HT1080 (cell line): Measurements from ENCODE around the gene SYT14. TPM values are rescaled to one million over a fixed set of nuclear protein-coding genes. Genes with fewer than 3 reads are reported as not detected.
"Not testable (repeated sequence)": the region's sequence is repeated elsewhere in the genome, so short reads cannot be mapped to it uniquely, and the experiment has no call there.

Source experiments
- DNase-seq: peaks from one replicate; pipeline ENCODE4 v3.0.0-alpha.2; 2015; ENCODE audit warnings: low read depth
- polyA plus RNA-seq, 2 experiments: library from polyadenylated mRNA; depleted of rRNA; stranded (reverse); fragments of >200 nt; gene quantifications; 2 replicates each; pipeline ENCODE4 v1.2.3, GENCODE V29; 2015
- total RNA-seq: library from RNA; depleted of rRNA; stranded (reverse); fragments of >200 nt; shearing (Covaris generic); gene quantifications from 2 replicates; pipeline ENCODE4 v1.2.3, GENCODE V29; 2014; rRNA removed

Gene SYT14
- total RNA-seq = 5.9 and 8.3 TPM in 2 replicates
- 4.2 and 4.7 TPM in 2 replicates for polyA plus RNA-seq (2015; cell fraction: cytosol; rRNA removed)
- 6.5 and 6.9 TPM in 2 replicates for polyA plus RNA-seq (2015; cell fraction: nucleus; rRNA removed)

DNA sequence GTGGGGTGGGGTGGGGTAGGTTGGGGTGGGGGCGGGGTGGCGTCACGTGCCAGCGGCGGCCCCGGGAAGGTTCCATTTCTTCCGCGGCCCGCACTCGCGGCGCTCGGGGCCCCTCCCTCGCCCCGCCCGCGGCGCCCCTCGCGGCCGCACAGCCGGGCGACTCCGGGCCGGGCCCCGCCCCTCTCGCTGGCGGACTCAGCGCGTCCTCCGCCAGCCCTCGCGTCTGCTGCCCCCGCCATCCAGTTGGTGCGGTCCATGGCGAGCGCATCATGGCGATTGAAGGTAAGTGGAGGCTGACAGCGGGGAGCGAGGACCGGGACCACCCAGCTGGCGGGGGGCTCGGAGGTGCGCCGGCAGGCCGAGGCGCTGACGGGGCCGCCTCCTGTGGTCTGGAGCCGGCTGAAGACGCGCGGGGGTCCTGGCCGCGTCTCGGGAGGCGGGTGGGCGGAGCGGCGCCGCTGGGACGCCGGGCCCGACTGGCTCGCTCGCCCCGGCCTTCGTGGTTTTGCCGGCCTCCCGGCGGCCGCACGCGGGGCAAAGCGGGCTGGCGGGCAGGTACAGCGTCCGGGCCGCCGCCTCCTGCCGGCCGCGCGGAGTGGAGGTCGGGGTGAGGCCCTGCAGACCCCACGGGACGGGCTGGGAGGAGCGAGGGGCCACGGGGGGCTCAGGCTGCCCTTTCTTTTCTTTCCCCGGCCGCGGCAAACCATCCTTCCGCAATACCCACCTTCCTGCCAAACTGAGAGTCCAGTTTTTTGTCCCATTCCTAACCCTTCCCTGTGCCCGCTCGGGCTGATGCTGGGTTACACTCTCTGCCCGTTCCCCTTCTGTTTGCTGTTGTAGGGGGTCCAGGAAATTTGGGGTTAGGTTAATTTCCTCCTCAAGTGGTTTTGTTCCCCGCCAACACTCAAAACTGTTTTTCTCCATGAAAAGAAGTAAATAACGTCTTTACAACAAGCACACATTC lies at the start of gene SYT14:
Gene SYT14 (plus strand): TSS at position 222 of the 964 bp plus-strand sequence. CDS start 48 bp downstream, at position 270.
- peak; percentile 71 for DNase-seq

DNA sequence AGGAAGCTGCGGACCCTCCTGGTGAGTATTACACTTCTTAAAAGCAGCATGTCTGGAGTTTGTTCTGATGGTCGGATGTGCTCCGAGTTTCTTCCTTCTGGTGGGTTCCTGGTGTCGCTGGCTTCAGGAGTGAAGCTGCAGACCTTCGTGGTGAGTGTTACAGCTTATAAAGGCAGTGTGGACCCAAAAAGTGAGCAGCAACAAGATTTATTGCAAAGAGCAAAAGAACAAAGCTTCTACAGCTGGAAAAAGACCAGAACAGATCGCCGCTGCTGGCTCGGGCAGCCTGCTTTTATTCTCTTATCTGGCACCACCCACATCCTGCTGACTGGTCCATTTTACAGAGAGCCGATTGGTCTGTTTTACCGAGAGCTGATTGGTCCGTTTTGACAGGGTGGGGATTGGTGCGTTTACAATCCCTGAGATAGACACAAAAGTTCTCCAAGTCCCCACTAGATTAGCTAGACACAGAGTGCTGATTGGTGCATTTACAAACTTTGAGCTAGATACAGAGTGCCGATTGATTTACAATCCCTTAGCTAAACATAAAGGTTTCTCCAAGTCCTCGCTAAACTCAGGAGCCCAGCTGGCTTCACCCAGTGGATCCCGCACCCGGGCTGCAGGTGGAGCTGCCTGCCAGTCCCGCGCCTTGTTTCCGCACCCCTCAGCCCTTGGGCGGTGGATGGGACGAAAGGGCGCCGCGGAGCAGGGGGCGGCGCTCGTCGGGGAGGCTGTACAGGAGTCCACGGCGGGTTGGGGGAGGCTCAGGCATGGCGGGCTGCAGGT lies 49.5 kb upstream of the SYT14 start:
- DNase-seq = not testable (repeated sequence)

- no peak for DNase-seq
Observed at GRCh38 chr1:209889077-209889418, 49.0 kb upstream of the SYT14 start.

- peak; percentile 32 for DNase-seq
Observed at GRCh38 chr1:209890641-209891330, 47.2 kb upstream of the SYT14 start.

DNA sequence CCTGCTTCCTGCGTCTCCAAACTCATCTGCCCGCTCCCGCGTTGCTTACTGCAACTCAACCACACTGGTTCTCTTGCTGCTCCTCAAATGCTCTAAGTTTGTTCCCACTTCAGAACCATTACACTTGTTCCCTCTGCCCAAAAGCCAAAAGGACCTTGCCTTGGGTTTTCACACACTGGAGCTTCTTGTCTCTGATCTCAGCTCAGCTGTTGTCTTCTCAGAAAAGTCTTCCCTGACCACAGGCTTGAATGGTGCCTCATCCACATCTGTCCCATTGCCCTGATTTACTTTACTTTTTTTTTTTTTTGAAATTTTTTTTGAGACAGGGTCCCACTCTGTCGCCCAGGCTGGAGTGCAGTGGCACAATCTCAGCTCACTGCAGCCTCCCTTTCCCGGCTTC lies 44.3 kb upstream of the SYT14 start:
- no peak for DNase-seq

DNA sequence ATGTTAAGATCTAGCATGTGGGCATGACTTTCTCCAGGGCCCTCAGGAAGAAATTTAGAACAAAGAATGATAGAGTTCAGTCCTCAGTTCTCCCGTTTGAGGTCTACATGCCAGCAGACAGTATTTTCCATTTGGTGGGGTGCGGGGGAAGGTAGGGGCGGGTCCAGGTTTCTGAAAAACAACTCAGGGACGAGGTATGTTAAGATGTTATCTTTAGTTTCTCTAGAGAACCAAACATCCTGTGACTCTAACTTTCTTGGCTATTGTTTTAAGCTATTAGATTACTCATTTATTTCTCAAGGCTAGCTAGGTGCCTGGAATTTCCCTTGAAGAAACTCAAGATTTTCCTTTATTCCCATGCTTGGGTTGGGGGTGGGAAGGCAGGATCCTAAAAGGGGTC lies 42.3 kb upstream of the SYT14 start:
- DNase-seq = peak; percentile 90

DNA sequence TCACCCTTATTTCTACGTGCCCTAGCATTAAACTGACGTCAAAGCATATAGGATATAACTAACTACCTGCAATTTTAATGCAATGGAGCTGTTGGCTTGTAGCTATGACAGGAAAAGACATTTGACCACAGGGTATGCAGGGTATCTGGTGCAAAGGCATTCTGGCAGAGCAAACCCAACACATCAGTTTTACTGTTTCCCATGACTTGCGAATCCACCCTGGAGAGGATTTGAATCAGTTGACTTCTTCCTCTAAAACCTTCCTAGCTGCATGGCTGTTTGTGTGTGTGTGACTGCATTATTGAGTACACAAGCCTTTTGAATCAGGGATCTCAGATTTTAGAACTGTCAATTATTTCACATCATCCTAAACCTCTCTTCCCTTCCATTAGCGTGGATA lies 41.7 kb upstream of the SYT14 start:
- DNase-seq = peak; percentile 55

DNA sequence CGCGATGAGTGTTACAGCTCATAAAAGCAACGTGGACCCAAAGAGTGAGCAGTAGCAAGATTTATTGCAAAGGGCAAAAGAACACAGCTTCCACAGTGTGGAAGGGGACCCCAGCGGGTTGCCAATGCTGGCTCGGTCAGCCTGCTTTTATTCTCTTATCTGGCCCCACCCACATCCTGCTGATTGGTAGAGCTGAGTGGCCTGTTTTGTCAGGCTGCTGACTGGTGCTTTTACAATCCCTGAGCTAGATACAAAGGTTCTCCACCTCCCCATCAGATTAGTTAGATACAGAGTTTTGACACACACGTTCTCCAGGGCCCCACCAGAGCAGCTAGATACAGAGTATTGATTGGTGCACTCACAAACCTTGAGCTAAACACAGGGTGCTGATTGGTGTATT lies 39.7 kb upstream of the SYT14 start:
- not testable (repeated sequence) for DNase-seq

DNA sequence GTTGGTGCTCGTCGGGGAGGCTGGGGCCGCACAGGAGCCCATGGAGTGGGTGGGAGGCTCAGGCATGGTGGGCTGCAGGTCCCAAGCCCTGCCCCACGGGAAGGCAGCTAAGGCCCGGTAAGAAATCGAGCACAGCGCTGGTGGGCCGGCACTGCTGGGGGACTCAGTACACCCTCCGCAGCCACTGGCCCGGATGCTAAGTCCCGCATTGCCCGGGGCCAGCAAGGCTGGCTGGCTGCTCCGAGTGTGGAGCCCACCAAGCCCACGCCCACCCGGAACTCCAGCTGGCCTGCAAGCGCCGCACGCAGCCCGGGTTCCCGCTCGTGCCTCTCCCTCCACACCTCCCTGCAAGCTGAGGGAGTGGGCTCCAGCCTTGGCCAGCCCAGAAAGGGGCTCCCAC lies 39.2 kb upstream of the SYT14 start:
- not testable (repeated sequence) for DNase-seq

GRCh38 chr1:209899948-209900347 lies 38.1 kb upstream of the SYT14 start:
- DNase-seq = peak; percentile 52

- DNase-seq = peak; percentile 93
Observed at GRCh38 chr1:209900734-209901133, 37.3 kb upstream of the SYT14 start.

DNA sequence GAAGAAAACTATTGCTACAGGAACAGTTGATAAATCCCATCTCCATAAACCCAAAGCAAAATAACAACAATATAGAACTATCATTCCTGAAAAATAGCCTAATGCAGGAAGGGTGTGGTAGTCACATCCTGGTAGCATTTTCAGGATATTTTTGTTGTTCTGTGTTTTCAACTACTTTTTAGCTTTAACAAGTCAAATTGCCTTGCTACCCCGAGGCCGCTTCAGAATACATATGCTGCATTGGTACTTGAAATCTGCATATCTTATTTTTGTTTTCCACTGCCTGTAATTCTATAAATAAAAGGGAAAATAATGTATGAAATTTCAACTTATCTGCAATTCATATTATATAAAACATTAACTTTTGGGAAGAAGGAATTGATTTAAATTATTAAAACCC lies 36.8 kb upstream of the SYT14 start:
- DNase-seq = no peak

- not testable (repeated sequence) for DNase-seq
Observed at GRCh38 chr1:209904774-209905173, 33.2 kb upstream of the SYT14 start.

DNA sequence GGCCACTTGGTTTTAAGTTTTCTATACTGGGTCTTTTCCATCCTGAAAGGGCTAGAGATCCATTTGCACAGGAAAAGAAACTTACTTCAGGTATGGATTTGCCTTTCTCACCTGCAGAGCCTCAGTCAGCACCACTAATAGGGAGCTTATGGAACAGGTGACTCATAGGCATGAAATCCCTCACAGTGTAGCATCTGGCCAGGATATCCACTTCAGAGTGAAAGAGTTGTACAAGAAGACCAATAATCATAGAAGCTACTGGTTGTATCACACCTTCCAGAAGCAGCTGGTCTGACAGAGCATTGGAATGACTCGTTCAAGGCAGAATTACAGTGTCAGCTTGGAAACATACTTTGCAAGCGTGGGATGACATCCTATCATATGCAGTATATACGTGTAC lies 26.3 kb upstream of the SYT14 start:
- DNase-seq = no peak

DNA sequence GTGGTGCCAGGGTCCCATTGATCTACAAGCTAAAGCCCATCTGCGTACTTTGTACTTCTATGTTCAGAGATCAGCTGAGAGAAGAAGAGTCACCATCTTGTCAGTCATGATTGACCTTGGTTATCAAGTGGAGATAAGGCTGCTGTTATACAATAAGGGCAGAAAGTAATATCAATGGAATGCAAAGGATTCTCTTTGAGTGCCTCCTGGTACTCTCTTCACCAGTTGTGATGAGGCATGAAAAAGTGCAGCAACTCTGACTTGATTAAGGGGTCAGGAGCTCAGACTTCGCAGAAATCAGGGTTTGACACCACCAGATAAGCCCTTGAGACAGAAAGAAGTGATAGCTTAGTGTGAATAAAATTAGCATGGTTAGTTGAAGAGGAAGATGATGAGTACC lies 25.7 kb upstream of the SYT14 start:
- no peak for DNase-seq

DNA sequence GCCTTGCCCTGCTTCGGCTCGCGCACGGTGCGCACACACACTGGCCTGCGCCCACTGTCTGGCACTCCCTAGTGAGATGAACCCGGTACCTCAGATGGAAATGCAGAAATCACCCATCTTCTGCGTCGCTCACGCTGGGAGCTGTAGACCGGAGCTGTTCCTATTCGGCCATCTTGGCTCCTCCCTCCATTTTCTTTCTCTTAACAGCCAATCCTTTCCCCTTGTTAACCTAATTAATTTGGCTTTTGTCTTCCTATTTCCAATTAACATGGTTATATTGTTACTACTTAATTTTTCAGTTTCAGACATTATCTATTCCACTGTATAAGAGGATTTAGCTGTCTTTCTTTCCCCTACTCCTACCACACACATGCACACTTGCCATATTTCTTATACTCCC lies 18.4 kb upstream of the SYT14 start:
- not testable (repeated sequence) for DNase-seq

- no peak for DNase-seq
Observed at GRCh38 chr1:209920844-209921243, 17.2 kb upstream of the SYT14 start.

DNA sequence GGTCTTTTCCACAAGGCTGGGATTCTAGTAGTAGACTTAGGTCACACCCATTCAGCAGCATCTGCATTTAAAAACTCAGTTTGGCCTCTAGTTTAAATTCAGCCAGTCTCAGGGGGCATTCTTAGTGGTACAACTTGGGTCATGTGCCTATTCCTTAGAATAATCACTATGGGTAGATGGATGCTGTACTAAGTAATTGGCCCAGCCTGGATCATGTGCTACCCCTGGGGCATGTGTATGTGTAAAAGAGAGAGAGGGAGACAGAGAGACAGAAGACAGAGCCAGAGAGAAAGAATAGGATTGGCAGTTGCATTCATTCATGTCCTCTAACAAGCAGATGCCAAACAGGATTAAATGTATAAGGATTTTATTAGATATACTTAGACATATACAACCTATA lies 13.6 kb upstream of the SYT14 start:
- DNase-seq = no peak

DNA sequence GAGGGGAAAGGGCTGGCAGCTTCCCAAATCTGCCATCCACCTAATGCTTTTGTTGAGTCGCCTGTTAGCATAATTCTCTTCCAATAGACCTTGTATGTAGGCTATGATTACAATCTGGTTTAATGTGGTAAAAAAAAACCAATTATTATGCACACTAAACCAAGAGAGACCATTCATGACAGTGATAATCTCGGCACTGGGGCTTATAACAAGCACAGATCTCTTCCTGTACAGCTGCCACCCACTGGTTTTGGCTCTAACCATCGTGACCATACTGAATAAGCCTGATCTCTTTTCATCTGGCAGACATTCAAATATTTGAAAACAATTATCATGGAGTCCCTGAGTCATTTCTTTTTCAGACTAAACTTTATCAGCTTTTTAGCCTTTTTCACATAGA lies 12.0 kb upstream of the SYT14 start:
- DNase-seq = peak; percentile 77

- DNase-seq = no peak
Observed at GRCh38 chr1:209927466-209927865, 10.6 kb upstream of the SYT14 start.

DNA sequence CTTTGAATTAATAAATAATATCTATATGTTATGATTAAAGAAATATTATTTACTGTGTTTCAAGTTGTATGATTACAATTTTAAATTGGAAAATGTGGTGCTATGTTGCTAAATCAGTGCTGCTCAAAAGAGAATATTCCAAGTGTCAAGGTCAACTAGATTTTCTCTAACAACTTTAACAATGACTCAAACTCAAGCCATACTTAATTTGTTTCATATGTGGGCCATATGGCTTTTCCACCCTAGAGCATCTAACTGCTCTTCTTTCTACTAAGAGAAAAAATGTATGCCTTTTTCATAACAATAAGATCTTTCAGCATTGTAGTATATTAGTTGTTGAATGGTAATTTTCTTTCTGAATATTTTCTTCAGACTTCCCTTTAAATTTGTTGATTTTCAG lies 8.3 kb upstream of the SYT14 start:
- no peak for DNase-seq

- DNase-seq = no peak
Observed at GRCh38 chr1:209931141-209931540, 6.9 kb upstream of the SYT14 start.
